HepG2 (cell line): Measurements from ENCODE around the gene LRSAM1. TPM values are rescaled to one million over a fixed set of nuclear protein-coding genes. Genes with fewer than 3 reads are reported as not detected.

Experiments
- ATAC-seq: fragments of 200-7000 bp; cut with Tn5 transposase; 3 replicates; pipeline ENCODE4 v1.9.1; 2020; ENCODE audit warnings: mild to moderate bottlenecking, moderate library complexity
- BruUV-seq: library from RNA; stranded (reverse); fragments of 400-500 nt; replicated peaks from 2 replicates; lab custom pipeline; 2021; lab: Mats Ljungman, UMichigan
- CTCF ChIA-PET: fragments of 300-600 bp; formaldehyde crosslinking; extraction: SDS; loops from one replicate; lab custom pipeline; 2021; ENCODE audit warnings: low total read pairs, inconsistent platforms, low intra/inter-chr PET ratio; lab: Yijun Ruan, JAX
- POLR2A ChIA-PET: fragments of 350-600 bp; sonication (Branson Sonifier 250); formaldehyde crosslinking; loops from one replicate; lab custom pipeline; 2020; ENCODE audit warnings: antibody characterized with exemption, inconsistent platforms; lab: Yijun Ruan, JAX
- DNase-seq: peaks from one replicate; pipeline ENCODE4 v3.0.0-alpha.2; 2015; ENCODE audit warnings: low spot score
- FAIRE-seq: peaks from 3 replicates; lab custom pipeline; 2011; peaks lifted over from hg19 to GRCh38; lab: Jason Lieb, UNC
- H2AFZ ChIP-seq: one replicate; pipeline ENCODE4 v1.6.1; 2011; ENCODE audit warnings: low read length, inconsistent platforms
- H3K27ac ChIP-seq: fragments of 300-600 bp; 3 replicates; pipeline ENCODE4 v1.8.0; 2011; ENCODE audit warnings: mixed run types, mild to moderate bottlenecking, mixed read lengths, low read length, inconsistent platforms; ENCODE audit not compliant: insufficient read depth; ENCODE audit errors: extremely low read length
- H3K27me3 ChIP-seq, 2 experiments: fragments of 200-600 bp in 1 of 2; 2 replicates in 1 of 2; 3 replicates in 1 of 2; pipeline versions ENCODE4 v1.6.0 to v1.8.0; 2011; ENCODE audit warnings: low read length in 2 of 2, mild to moderate bottlenecking in 2 of 2, moderate library complexity in 2 of 2, inconsistent platforms in 1 of 2; ENCODE audit not compliant: insufficient read depth in 2 of 2, control insufficient read depth in 1 of 2
- H3K36me3 ChIP-seq, 2 experiments: fragments of 200-600 bp in 1 of 2; replicated peaks in 1 of 2; 2 replicates in 1 of 2; 3 replicates in 1 of 2; pipeline versions ENCODE4 v1.5.1 to v1.8.0; 2011; ENCODE audit warnings: low read length in 2 of 2, inconsistent platforms in 1 of 2; ENCODE audit not compliant: insufficient read depth in 2 of 2, control insufficient read depth in 1 of 2
- H3K4me1 ChIP-seq: 2 replicates; pipeline ENCODE4 v1.5.1; 2012; ENCODE audit warnings: low read length, inconsistent platforms; ENCODE audit not compliant: insufficient read depth
- H3K4me2 ChIP-seq: 2 replicates; pipeline ENCODE4 v1.6.0; 2011; ENCODE audit warnings: low read depth, low read length, inconsistent platforms
- H3K4me3 ChIP-seq, 3 experiments: fragments of 200-600 bp in 1 of 3; sonication (generic), shearing (Covaris generic) in 1 of 3; replicated peaks in 1 of 3; 2 replicates each; pipeline ENCODE4 v1.5.1; 2011 to 2016; ENCODE audit warnings: low read length in 3 of 3, inconsistent platforms in 2 of 3, low read depth in 2 of 3, mild to moderate bottlenecking in 2 of 3, control low read depth in 1 of 3, mixed read lengths in 1 of 3; ENCODE audit not compliant: insufficient read depth in 1 of 3
- H3K79me2 ChIP-seq: one replicate; pipeline ENCODE4 v1.6.1; 2011; ENCODE audit warnings: low read length, inconsistent platforms; ENCODE audit not compliant: insufficient read depth
- H3K9ac ChIP-seq: 2 replicates; pipeline ENCODE4 v1.6.0; 2011; ENCODE audit warnings: mild to moderate bottlenecking, low read depth, low read length, inconsistent platforms; ENCODE audit not compliant: insufficient read depth
- H3K9me3 ChIP-seq: 2 replicates; pipeline ENCODE4 v1.5.1; 2012; ENCODE audit warnings: mild to moderate bottlenecking, low read length
- H4K20me1 ChIP-seq: 2 replicates; pipeline ENCODE4 v1.6.0; 2011; ENCODE audit warnings: inconsistent platforms, mild to moderate bottlenecking, low read length, moderate library complexity; ENCODE audit not compliant: insufficient read depth
- MED8 ChIP-seq: sonication (generic); formaldehyde crosslinking; IDR thresholded peaks from 2 replicates; pipeline ENCODE4 v1.8.1; 2023; ENCODE audit warnings: mild to moderate bottlenecking, missing genetic modification reagents; ENCODE audit not compliant: insufficient replicate concordance
- ZNF256 ChIP-seq: sonication (generic); formaldehyde crosslinking; conservative IDR thresholded peaks from 2 replicates; pipeline ENCODE4 v1.4.0; 2020; ENCODE audit warnings: missing genetic modification reagents
- WGBS: methylation state at CpG from one replicate; pipeline ENCODE4 v1.1.6; 2017; ENCODE audit warnings: low lambda C conversion rate; 5-methylcytosine and 5-hydroxymethylcytosine counted together
- in situ Hi-C: cut with HindIII; loops from 2 replicates; pipeline ENCODE4 v1.10.0; 2017; ENCODE audit warnings: low pct_unique_long_range_greater_than_20kb; ENCODE audit not compliant: extremely low pct_ligation_motif_present
- intact Hi-C: fragments of 100-400 bp; cut with micrococcal nuclease; formaldehyde crosslinking; loops from one replicate; pipeline ENCODE4 v1.10.0; 2022; ENCODE audit not compliant: unreplicated experiment
- polyA plus RNA-seq, 8 experiments: library from polyadenylated mRNA; depleted of rRNA in 3 of 8; stranded (reverse) in 7 of 8; unstranded in 1 of 8; fragments of >200 nt; fragmentation: Illumina TruSeq in 4 of 8; extraction: Trizol in 4 of 8; gene quantifications; 2 replicates each; pipeline versions ENCODE4 v1.2.1 to v1.2.3, GENCODE V29; 2011 to 2016; ENCODE audit warnings: low read depth in 4 of 8, missing spikeins in 1 of 8, mixed read lengths in 1 of 8; ENCODE audit not compliant: insufficient read depth in 1 of 8
- total RNA-seq, 5 experiments: library from RNA; depleted of rRNA; stranded (reverse); fragments of >200 nt; fragmentation: Illumina TruSeq; extraction: Trizol; gene quantifications; 2 replicates each; pipeline ENCODE4 v1.2.3, GENCODE V29; 2016; ENCODE audit warnings: low read depth in 1 of 5
- TF ChIP-seq, protein P1 (sequence below): sonication (generic); formaldehyde crosslinking; IDR thresholded peaks from 2 replicates; pipeline ENCODE4 v1.4.0; 2020; ENCODE audit warnings: mild to moderate bottlenecking, missing genetic modification reagents
- TF ChIP-seq, protein P2 (sequence below): sonication (generic); formaldehyde crosslinking; IDR thresholded peaks from 2 replicates; pipeline ENCODE4 v1.5.1; 2020; ENCODE audit warnings: mild to moderate bottlenecking, missing genetic modification reagents, moderate library complexity

Gene LRSAM1
- total and polyA plus RNA-seq, 2 of the 13 experiments (the other 11 are each of a cell fraction or from before 2014, with no cell fraction given): 8.7 to 10.2 TPM

DNA sequence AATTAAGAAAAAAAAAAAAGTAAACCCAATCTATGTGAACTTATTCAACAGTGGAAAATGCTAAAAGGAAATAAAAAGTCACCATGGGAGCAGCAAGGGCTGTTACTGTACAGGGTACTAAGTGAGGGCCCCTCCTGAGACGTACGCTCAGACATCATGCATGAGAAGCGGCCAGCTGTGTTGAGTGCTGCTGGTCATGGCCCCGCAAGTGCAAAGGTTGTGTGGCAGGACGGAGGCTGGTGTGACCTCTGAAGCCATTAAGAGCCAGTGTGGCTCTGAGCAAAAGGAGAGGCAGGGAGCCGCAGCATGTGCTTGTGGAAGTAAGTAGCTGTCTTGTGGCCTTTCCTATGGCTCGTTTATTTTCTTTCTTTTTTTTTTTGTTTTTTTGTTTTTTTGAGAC is 30.3 kb upstream of the LRSAM1 start (continued):
- TF ChIP-seq, protein P1, sequence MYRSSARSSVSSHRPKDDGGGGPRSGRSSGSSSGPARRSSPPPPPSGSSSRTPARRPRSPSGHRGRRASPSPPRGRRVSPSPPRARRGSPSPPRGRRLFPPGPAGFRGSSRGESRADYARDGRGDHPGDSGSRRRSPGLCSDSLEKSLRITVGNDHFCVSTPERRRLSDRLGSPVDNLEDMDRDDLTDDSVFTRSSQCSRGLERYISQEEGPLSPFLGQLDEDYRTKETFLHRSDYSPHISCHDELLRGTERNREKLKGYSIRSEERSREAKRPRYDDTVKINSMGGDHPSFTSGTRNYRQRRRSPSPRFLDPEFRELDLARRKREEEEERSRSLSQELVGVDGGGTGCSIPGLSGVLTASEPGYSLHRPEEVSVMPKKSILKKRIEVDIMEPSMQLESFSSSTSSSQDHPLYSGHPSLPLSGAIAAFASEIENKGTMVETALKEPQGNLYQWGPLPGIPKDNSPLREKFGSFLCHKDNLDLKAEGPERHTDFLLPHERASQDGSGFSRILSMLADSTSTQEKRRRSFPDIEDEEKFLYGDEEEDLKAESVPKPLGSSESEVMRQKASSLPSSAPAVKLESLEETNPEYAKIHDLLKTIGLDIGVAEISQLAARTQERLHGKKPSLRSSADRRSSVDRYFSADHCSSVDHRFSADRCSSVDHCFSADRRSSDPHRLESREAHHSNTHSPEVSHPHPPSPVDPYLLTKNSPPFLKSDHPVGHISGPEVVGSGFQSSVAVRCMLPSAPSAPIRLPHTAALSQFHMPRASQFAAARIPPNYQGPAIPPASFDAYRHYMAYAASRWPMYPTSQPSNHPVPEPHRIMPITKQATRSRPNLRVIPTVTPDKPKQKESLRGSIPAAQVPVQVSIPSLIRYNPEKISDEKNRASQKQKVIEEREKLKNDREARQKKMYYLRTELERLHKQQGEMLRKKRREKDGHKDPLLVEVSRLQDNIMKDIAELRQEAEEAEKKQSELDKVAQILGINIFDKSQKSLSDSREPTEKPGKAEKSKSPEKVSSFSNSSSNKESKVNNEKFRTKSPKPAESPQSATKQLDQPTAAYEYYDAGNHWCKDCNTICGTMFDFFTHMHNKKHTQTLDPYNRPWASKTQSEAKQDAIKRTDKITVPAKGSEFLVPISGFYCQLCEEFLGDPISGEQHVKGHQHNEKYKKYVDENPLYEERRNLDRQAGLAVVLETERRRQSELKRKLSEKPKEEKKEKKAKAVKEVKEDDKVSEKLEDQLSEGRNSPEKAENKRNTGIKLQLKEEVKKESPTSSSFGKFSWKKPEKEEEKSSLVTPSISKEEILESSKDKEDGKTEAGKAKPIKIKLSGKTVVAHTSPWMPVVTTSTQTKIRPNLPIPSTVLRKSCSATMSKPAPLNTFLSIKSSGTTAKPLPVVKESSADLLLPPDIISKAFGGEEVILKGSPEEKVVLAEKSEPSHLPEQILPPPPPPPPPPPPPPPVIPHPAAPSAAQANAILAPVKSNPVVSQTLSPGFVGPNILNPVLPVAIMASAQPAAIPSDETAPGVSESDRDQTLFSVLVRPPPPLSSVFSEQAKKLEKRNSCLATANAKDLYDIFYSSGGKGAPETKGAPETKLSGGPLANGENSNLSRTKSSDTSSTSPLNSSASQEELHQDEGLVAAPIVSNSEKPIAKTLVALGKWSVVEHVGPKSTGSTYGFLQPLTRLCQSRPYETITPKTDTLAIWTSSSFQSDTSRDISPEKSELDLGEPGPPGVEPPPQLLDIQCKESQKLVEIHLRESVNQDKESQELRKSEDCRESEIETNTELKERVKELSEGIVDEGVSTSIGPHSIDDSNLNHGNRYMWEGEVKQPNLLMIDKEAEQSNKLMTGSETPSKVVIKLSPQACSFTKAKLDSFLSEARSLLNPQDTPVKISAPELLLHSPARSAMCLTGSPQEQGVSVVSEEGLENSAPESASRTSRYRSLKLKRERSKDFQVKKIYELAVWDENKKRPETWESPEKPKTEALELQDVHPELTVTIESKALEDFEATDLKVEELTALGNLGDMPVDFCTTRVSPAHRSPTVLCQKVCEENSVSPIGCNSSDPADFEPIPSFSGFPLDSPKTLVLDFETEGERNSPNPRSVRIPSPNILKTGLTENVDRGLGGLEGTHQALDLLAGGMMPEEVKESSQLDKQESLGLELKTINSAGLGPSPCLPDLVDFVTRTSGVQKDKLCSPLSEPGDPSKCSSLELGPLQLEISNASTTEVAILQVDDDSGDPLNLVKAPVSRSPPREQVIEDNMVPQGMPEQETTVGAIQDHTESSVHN (CRISPR knock-in tag): no peak

DNA sequence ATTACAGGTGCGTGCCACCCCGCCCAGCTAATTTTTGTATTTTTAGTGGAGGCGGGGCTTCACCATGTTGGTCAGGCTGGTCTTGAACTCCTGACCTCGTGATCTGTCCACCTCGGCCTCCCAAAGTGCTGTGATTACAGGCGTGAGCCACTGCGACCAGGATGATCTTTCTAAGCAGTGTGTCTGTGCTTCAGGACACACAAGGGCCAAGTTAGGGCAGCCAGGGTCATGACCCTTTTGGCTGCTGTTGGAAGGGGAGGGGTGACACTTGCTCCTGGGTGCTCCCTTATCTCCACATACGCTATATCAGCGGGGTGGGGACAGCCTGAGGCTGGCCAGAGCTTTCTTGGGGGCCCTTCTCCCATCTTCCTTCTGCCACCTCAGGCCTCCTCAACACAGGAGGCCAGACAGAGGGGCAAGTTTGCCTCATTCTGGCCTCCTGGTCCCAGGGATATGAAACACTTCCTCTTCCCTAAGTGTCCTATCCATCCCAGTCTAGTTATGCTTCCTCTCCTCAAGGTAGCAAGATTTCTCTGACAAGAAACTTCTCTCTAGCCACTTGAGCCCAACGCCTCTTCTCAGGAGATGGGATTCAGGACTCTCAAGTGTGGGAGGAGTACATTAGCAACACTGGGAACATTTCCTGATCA is 29.1 kb upstream of the LRSAM1 start:
- peak overlapping the region; percentile 88; the same call in 1 of the 2 replicates for H3K9ac ChIP-seq
- in situ Hi-C loops: no loop called here
- H2AFZ ChIP-seq: no peak overlapping the region
- POLR2A ChIA-PET: interaction anchor here (1.0 to 3.3 kb wide), 5 partner anchors 23 to 33 kb away, joined by 4 to 39 read pairs (median 23); partner anchors contain the start of genes LRSAM1, RPL12 and SLC2A8
- H3K27me3 ChIP-seq: no peaks in the 10 kb centered on the region; a peak in 1 of 5 replicates
- peak overlapping the region; percentile 95 for H3K27ac ChIP-seq
- H3K9me3 ChIP-seq: no peaks in the 10 kb centered on the region
- no peak for TF ChIP-seq ZNF256 (CRISPR knock-in tag)
- peak; percentile 29 for TF ChIP-seq MED8 (CRISPR knock-in tag)
- TF ChIP-seq, protein P2, sequence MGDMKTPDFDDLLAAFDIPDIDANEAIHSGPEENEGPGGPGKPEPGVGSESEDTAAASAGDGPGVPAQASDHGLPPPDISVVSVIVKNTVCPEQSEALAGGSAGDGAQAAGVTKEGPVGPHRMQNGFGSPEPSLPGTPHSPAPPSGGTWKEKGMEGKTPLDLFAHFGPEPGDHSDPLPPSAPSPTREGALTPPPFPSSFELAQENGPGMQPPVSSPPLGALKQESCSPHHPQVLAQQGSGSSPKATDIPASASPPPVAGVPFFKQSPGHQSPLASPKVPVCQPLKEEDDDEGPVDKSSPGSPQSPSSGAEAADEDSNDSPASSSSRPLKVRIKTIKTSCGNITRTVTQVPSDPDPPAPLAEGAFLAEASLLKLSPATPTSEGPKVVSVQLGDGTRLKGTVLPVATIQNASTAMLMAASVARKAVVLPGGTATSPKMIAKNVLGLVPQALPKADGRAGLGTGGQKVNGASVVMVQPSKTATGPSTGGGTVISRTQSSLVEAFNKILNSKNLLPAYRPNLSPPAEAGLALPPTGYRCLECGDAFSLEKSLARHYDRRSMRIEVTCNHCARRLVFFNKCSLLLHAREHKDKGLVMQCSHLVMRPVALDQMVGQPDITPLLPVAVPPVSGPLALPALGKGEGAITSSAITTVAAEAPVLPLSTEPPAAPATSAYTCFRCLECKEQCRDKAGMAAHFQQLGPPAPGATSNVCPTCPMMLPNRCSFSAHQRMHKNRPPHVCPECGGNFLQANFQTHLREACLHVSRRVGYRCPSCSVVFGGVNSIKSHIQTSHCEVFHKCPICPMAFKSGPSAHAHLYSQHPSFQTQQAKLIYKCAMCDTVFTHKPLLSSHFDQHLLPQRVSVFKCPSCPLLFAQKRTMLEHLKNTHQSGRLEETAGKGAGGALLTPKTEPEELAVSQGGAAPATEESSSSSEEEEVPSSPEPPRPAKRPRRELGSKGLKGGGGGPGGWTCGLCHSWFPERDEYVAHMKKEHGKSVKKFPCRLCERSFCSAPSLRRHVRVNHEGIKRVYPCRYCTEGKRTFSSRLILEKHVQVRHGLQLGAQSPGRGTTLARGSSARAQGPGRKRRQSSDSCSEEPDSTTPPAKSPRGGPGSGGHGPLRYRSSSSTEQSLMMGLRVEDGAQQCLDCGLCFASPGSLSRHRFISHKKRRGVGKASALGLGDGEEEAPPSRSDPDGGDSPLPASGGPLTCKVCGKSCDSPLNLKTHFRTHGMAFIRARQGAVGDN: 0 out of 2 replicates have a peak, but pooled peaks have one; percentile 16
- H3K4me2 ChIP-seq: peak overlapping the region; percentile 89
- 86% methylated on average over 5 of the region's 10 CpGs for WGBS
- no peaks in the 10 kb centered on the region for H4K20me1 ChIP-seq
- no peaks in the 10 kb centered on the region for H3K36me3 ChIP-seq
- FAIRE-seq (no peak), DNase-seq (no peak), ATAC-seq (no peak)
- peaks cover 47% of the 10 kb centered on the region for H3K4me1 ChIP-seq
- BruUV-seq: no TSS peak
- H3K4me3 ChIP-seq: peak overlapping the region; percentile 87 to 97 (median 93)
- intact Hi-C loops: loop anchor here (5.0 kb wide), 1 partner anchor 210 kb away; no protein-coding TSS in a partner anchor
- CTCF ChIA-PET: no interaction called here
- peaks cover 42% of the 10 kb centered on the region for H3K79me2 ChIP-seq
